Sigmoid colon (tissue), 4 donors: ENCODE measurements around the gene UBE2E2.

Experiments used
- EP300 ChIP-seq, 4 donors: sonication (generic); formaldehyde crosslinking; IDR thresholded peaks; one replicate each; pipeline ENCODE4 v1.6.1; 2017; ENCODE audit warnings: antibody characterized with exemption in 4 of 4
- POLR2A ChIP-seq, 2 donors: fragments of 450-650 bp; IDR thresholded peaks; one replicate each; pipeline ENCODE4 v1.6.1; 2016; ENCODE audit warnings: antibody characterized with exemption in 2 of 2, mild to moderate bottlenecking in 2 of 2, moderate library complexity in 2 of 2
- TF ChIP-seq, protein P1 (sequence below), 4 experiments: fragments of 450-650 bp in 3 of 4; fragments of 200-600 bp in 1 of 4; IDR thresholded peaks; one replicate each; pipeline ENCODE4 v1.5.1; 2016 to 2019; ENCODE audit warnings: antibody characterized with exemption in 4 of 4, mild to moderate bottlenecking in 3 of 4, moderate library complexity in 2 of 4

GRCh38 chr3:23539185-23539584 lies 336.1 kb downstream of the UBE2E2 start:
- no peak for TF ChIP-seq EP300 (IDR thresholded peaks at IDR 0.05)
- TF ChIP-seq, protein P1, sequence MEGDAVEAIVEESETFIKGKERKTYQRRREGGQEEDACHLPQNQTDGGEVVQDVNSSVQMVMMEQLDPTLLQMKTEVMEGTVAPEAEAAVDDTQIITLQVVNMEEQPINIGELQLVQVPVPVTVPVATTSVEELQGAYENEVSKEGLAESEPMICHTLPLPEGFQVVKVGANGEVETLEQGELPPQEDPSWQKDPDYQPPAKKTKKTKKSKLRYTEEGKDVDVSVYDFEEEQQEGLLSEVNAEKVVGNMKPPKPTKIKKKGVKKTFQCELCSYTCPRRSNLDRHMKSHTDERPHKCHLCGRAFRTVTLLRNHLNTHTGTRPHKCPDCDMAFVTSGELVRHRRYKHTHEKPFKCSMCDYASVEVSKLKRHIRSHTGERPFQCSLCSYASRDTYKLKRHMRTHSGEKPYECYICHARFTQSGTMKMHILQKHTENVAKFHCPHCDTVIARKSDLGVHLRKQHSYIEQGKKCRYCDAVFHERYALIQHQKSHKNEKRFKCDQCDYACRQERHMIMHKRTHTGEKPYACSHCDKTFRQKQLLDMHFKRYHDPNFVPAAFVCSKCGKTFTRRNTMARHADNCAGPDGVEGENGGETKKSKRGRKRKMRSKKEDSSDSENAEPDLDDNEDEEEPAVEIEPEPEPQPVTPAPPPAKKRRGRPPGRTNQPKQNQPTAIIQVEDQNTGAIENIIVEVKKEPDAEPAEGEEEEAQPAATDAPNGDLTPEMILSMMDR (IDR thresholded peaks at IDR 0.05): no peak
- TF ChIP-seq POLR2A (IDR thresholded peaks at IDR 0.05): no peak
